ENCODE data around the gene PPIE. TPM values are rescaled to one million over a fixed set of nuclear protein-coding genes. Genes with fewer than 3 reads are reported as not detected.

PPIE gene
- total and polyA plus RNA-seq, 2 of the 13 experiments (the other 11 are each of a cell fraction or from before 2014, with no cell fraction given) = 15.3 to 26.3 TPM

DNA sequence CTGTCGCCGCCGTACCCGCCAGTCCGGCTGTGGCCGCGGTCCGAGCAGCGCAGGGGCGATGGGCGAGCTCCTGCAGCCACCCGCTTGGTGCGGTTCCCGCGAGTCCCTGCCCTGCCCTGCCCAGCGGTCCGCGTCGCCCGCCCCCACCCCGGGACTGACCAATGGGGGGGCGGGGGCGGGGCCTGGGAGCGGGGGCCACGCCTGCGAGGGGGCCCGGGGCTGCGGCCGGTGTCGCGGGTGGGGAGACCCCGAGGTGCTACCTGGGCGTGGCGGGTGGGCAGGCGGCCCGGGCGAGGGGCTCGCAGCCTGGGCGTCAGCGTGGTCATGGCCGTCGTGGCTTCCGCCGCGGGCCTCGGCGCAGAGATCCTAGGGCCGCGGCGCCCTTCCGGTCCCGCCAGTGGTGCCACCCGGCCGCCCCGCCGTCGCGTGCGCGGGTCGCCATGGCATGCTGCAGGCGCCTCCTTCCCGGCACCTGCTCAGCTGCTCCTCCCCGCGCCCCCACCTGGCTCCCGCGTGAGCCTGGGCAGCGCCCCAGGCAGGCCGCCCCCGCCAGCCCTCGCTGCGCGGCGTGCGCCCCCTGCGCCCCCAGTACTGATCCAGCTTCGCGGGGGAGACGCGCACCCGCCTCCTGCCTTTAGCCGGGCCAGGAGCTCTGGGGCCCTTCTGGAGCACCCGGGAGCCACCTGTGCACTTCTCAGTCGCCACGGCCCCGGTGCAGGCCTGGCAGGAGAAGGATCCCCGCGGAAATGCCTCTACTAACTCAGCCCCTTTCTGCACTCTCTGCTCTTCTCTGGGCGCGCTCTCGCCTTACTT lies 50.3 kb downstream of the PPIE start, which contains the start of gene BMP8B (continued):
- TF ChIP-seq, protein P1, sequence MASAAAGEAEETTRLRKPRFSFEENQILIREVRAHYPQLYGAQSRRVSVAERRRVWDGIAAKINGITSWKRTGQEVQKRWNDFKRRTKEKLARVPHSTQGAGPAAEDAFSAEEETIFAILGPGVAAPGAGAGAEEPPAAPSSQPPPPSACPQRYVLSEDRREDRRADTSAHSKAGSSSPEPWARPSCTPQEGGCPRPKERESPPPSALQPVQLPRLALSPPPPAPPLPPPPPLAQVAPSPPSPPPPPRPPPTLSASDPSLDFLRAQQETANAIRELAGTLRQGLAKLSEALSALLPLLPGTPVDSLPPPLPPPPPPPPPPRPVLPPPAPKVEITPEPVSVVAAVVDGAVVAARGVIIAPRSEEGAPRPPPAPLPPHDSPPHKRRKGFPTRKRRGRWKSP (CRISPR knock-in tag; IDR thresholded peaks at IDR 0.05) = no peak
- TF ChIP-seq ZNF558 (CRISPR knock-in tag; IDR thresholded peaks at IDR 0.05; ENCODE audit: borderline replicate concordance) (no peak; the same call in 1 of the 2 replicates), HOXA9 (CRISPR knock-in tag; IDR thresholded peaks at IDR 0.05; ENCODE audit: borderline replicate concordance) (no peak), ZNF451 (CRISPR knock-in tag; IDR thresholded peaks at IDR 0.05) (no peak), ZNF331 (CRISPR knock-in tag; IDR thresholded peaks at IDR 0.05) (no peak), MBNL3 (CRISPR knock-in tag; conservative IDR thresholded peaks at IDR 0.05) (no peak), TAF15 (IDR thresholded peaks at IDR 0.05; ENCODE audit: low read depth, low read length, poor library complexity, severe bottlenecking) (no peak), HES4 (CRISPR knock-in tag; IDR thresholded peaks at IDR 0.05; ENCODE audit: borderline replicate concordance) (0 out of 2 replicates have a peak, but pooled peaks have one; percentile 30), YEATS4 (CRISPR knock-in tag; IDR thresholded peaks at IDR 0.05; ENCODE audit: borderline replicate concordance) (peak; percentile 37; the same call in 1 of the 2 replicates), ZNF446 (CRISPR knock-in tag; IDR thresholded peaks at IDR 0.05) (no peak), ZNF33B (CRISPR knock-in tag; IDR thresholded peaks at IDR 0.05) (no peak), ZNF549 (CRISPR knock-in tag; IDR thresholded peaks at IDR 0.05) (no peak), DNMT3B (CRISPR knock-in tag; conservative IDR thresholded peaks at IDR 0.05) (no peak), ZNF816 (CRISPR knock-in tag; IDR thresholded peaks at IDR 0.05; ENCODE audit: borderline replicate concordance) (peak; percentile 26; the same call in 1 of the 2 replicates), POLR2A (IDR thresholded peaks at IDR 0.05; ENCODE audit: insufficient read depth in 1 of 2, low read depth in 2 of 2, low read length in 2 of 2) (peak in 1 of 2 experiments; percentile 54; a peak in 2 of 4 replicates), ZNF547 (CRISPR knock-in tag; IDR thresholded peaks at IDR 0.05) (no peak), JUND (CRISPR knock-in tag; IDR thresholded peaks at IDR 0.05) (no peak), ATAD3A (CRISPR knock-in tag; IDR thresholded peaks at IDR 0.05) (no peak), ZNF234 (CRISPR knock-in tag; conservative IDR thresholded peaks at IDR 0.05) (no peak), SP140L (CRISPR knock-in tag; IDR thresholded peaks at IDR 0.05; ENCODE audit: borderline replicate concordance) (no peak), REST (IDR thresholded peaks at IDR 0.05; ENCODE audit: borderline replicate concordance in 1 of 2, low read depth in 1 of 2, low read length in 2 of 2) (no peak), HOXA3 (CRISPR knock-in tag; IDR thresholded peaks at IDR 0.05) (peak; percentile 61)
- TF ChIP-seq, protein P2, sequence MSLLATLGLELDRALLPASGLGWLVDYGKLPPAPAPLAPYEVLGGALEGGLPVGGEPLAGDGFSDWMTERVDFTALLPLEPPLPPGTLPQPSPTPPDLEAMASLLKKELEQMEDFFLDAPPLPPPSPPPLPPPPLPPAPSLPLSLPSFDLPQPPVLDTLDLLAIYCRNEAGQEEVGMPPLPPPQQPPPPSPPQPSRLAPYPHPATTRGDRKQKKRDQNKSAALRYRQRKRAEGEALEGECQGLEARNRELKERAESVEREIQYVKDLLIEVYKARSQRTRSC (CRISPR knock-in tag; IDR thresholded peaks at IDR 0.05; ENCODE audit: low read depth) = no peak
- TF ChIP-seq, protein P3, sequence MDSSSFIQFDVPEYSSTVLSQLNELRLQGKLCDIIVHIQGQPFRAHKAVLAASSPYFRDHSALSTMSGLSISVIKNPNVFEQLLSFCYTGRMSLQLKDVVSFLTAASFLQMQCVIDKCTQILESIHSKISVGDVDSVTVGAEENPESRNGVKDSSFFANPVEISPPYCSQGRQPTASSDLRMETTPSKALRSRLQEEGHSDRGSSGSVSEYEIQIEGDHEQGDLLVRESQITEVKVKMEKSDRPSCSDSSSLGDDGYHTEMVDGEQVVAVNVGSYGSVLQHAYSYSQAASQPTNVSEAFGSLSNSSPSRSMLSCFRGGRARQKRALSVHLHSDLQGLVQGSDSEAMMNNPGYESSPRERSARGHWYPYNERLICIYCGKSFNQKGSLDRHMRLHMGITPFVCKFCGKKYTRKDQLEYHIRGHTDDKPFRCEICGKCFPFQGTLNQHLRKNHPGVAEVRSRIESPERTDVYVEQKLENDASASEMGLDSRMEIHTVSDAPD (CRISPR knock-in tag; IDR thresholded peaks at IDR 0.05) = no peak
